Keratinocyte (primary cell): ENCODE measurements around the gene ADAMTSL5.

Source experiments
- EZH2 ChIP-seq: IDR thresholded peaks from one replicate; pipeline ENCODE4 v1.6.1; 2012; ENCODE audit warnings: inconsistent platforms, mild to moderate bottlenecking, low read length, moderate library complexity
- TF ChIP-seq, protein P1 (sequence below), 3 experiments: IDR thresholded peaks in 1 of 3; conservative IDR thresholded peaks in 1 of 3; optimal IDR thresholded peaks in 1 of 3; 2 replicates in 2 of 3; 3 replicates in 1 of 3; pipeline versions ENCODE3 to v1.5.1; 2011; ENCODE audit warnings: low read length in 3 of 3, mild to moderate bottlenecking in 3 of 3, moderate library complexity in 2 of 3, control low read depth in 1 of 3, inconsistent platforms in 1 of 3; ENCODE audit not compliant: insufficient read depth in 2 of 3; ENCODE audit errors: extremely low read depth in 1 of 3

DNA sequence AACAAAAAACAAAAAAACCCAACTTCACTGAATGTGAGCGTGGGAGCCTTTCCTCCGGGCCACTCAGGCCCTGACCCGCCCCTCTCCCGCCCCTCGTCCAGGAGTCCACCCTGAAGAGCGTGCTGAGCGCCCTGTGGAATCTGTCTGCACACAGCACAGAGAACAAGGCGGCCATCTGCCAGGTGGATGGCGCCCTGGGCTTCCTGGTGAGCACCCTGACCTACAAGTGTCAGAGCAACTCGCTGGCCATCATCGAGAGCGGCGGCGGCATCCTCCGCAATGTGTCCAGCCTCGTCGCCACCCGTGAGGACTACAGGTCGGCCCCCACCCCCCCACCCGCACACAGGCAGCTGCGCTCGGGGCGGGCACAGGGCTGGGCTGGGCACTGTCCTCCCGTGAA, 51.0 kb downstream of the ADAMTSL5 start:
- TF ChIP-seq, protein P1, sequence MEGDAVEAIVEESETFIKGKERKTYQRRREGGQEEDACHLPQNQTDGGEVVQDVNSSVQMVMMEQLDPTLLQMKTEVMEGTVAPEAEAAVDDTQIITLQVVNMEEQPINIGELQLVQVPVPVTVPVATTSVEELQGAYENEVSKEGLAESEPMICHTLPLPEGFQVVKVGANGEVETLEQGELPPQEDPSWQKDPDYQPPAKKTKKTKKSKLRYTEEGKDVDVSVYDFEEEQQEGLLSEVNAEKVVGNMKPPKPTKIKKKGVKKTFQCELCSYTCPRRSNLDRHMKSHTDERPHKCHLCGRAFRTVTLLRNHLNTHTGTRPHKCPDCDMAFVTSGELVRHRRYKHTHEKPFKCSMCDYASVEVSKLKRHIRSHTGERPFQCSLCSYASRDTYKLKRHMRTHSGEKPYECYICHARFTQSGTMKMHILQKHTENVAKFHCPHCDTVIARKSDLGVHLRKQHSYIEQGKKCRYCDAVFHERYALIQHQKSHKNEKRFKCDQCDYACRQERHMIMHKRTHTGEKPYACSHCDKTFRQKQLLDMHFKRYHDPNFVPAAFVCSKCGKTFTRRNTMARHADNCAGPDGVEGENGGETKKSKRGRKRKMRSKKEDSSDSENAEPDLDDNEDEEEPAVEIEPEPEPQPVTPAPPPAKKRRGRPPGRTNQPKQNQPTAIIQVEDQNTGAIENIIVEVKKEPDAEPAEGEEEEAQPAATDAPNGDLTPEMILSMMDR (optimal IDR thresholded peaks at IDR 0.05 in 1 of 3, IDR thresholded peaks at IDR 0.05 in 1 of 3, conservative IDR thresholded peaks at IDR 0.05 in 1 of 3; ENCODE audit: extremely low read depth in 1 of 3, insufficient read depth in 2 of 3, low read length in 3 of 3): no peak
- TF ChIP-seq EZH2: no peak
